Measurements from ENCODE around the gene CCDC122. TPM values are rescaled to one million over a fixed set of nuclear protein-coding genes. Genes with fewer than 3 reads are reported as not detected.

Gene CCDC122
- total RNA-seq, 2 donors from 2014 or later = 4.9 to 6.2 TPM

GRCh38 chr13:43872181-43872580 lies 7.4 kb downstream of the CCDC122 start:
- 77 to 97% methylated on average over 1 of the region's 1 CpG for WGBS, 2 donors
- ATAC-seq (no peak), DNase-seq (no peak)
- H3K36me3 ChIP-seq (replicated peaks in 1 of 2; ENCODE audit: insufficient read depth in 1 of 2, low read depth in 2 of 2) = no peaks in the 10 kb centered on the region
- TF ChIP-seq CTCF (IDR thresholded peaks at IDR 0.05) (no peak), POLR2A (IDR thresholded peaks at IDR 0.05) (no peak)
- no peaks in the 10 kb centered on the region for H3K9me3 ChIP-seq
- H3K4me1 ChIP-seq = no peaks in the 10 kb centered on the region
- intact Hi-C loops (cut with DNase I) = no loop called here
- no peak overlapping the region for H3K4me3 ChIP-seq
- no peaks in the 10 kb centered on the region for H3K27me3 ChIP-seq
- H3K27ac ChIP-seq = no peak overlapping the region

- H3K27ac ChIP-seq = no peak overlapping the region
- ATAC-seq (no peak), DNase-seq (no peak)
- no peaks in the 10 kb centered on the region for H3K27me3 ChIP-seq
- H3K4me3 ChIP-seq = no peak overlapping the region
- H3K9me3 ChIP-seq = no peaks in the 10 kb centered on the region
- TF ChIP-seq POLR2A (IDR thresholded peaks at IDR 0.05) = no peak
- no peak for TF ChIP-seq CTCF (IDR thresholded peaks at IDR 0.05)
- intact Hi-C loops (cut with DNase I) = no loop called here
- H3K4me1 ChIP-seq = no peaks in the 10 kb centered on the region
- no peaks in the 10 kb centered on the region for H3K36me3 ChIP-seq (replicated peaks in 1 of 2; ENCODE audit: insufficient read depth in 1 of 2, low read depth in 2 of 2)
- 90% methylated on average over 4 of the region's 4 CpGs for WGBS, 2 donors
Observed at GRCh38 chr13:43865892-43866291, 13.6 kb downstream of the CCDC122 start.

GRCh38 chr13:43864921-43865320 lies 14.6 kb downstream of the CCDC122 start:
- ATAC-seq (no peak), DNase-seq (no peak)
- Histone ChIP-seq H3K27ac (no peak overlapping the region), H3K9me3 (no peaks in the 10 kb centered on the region), H3K27me3 (no peaks in the 10 kb centered on the region), H3K36me3 (replicated peaks in 1 of 2; ENCODE audit: insufficient read depth in 1 of 2, low read depth in 2 of 2) (no peaks in the 10 kb centered on the region), H3K4me3 (no peak overlapping the region), H3K4me1 (no peaks in the 10 kb centered on the region)
- intact Hi-C loops (cut with DNase I) = no loop called here
- no peak for TF ChIP-seq CTCF (IDR thresholded peaks at IDR 0.05)
- TF ChIP-seq POLR2A (IDR thresholded peaks at IDR 0.05) = no peak
- 96 to 97% methylated on average over 4 of the region's 4 CpGs for WGBS, 2 donors

- ATAC-seq (no peak), DNase-seq (no peak)
- no peaks in the 10 kb centered on the region for H3K9me3 ChIP-seq
- H3K36me3 ChIP-seq (replicated peaks in 1 of 2; ENCODE audit: insufficient read depth in 1 of 2, low read depth in 2 of 2) = no peaks in the 10 kb centered on the region
- intact Hi-C loops (cut with DNase I) = no loop called here
- H3K27ac ChIP-seq = no peak overlapping the region
- no peaks in the 10 kb centered on the region for H3K4me1 ChIP-seq
- H3K27me3 ChIP-seq = no peaks in the 10 kb centered on the region
- H3K4me3 ChIP-seq = no peak overlapping the region
- 96 to 97% methylated on average over 1 of the region's 1 CpG for WGBS, 2 donors
- no peak for TF ChIP-seq CTCF (IDR thresholded peaks at IDR 0.05)
- no peak for TF ChIP-seq POLR2A (IDR thresholded peaks at IDR 0.05)
Observed at GRCh38 chr13:43861863-43862262, 17.7 kb downstream of the CCDC122 start.

GRCh38 chr13:43852923-43853404 lies 26.6 kb downstream of the CCDC122 start:
- Histone ChIP-seq H3K4me1 (no peaks in the 10 kb centered on the region), H3K27ac (no peak overlapping the region), H3K9me3 (peaks cover 0 to 34% (median 0%) of the 10 kb centered on the region in 3 donors), H3K4me3 (no peak overlapping the region), H3K36me3 (replicated peaks in 1 of 2; ENCODE audit: insufficient read depth in 1 of 2, low read depth in 2 of 2) (no peaks in the 10 kb centered on the region), H3K27me3 (no peaks in the 10 kb centered on the region)
- no peak for DNase-seq
- TF ChIP-seq CTCF (IDR thresholded peaks at IDR 0.05) (no peak), POLR2A (IDR thresholded peaks at IDR 0.05) (no peak)
- 94 to 95% methylated on average over 1 of the region's 1 CpG for WGBS, 2 donors
- ATAC-seq = no peak
- intact Hi-C loops (cut with DNase I) = no loop called here

Data from body of pancreas (tissue), 4 donors.